IPS DF 6.9 (cell line): ENCODE measurements around the gene RRP9.

Source experiments
- DNase-seq: peaks from one replicate; pipeline ENCODE4 v3.0.0-alpha.2; 2013; ENCODE audit warnings: low read depth, low spot score
- H3K27ac ChIP-seq: one replicate; pipeline ENCODE4 v1.5.1; 2013; ENCODE audit warnings: low read length, control low read depth
- H3K27me3 ChIP-seq: 2 replicates; pipeline ENCODE4 v1.6.1; 2013; ENCODE audit warnings: mild to moderate bottlenecking, low read length; ENCODE audit not compliant: control insufficient read depth, insufficient read depth
- H3K36me3 ChIP-seq: 2 replicates; pipeline ENCODE4 v1.6.1; 2013; ENCODE audit warnings: low read length; ENCODE audit not compliant: control insufficient read depth, insufficient read depth
- H3K4me1 ChIP-seq: 2 replicates; pipeline ENCODE4 v1.6.1; 2013; ENCODE audit warnings: low read length; ENCODE audit not compliant: control insufficient read depth, insufficient read depth
- H3K4me3 ChIP-seq: 2 replicates; pipeline ENCODE4 v1.5.1; 2013; ENCODE audit warnings: mild to moderate bottlenecking, low read length
- H3K9me3 ChIP-seq: 2 replicates; pipeline ENCODE4 v1.6.1; 2013; ENCODE audit warnings: low read length, inconsistent platforms; ENCODE audit not compliant: control insufficient read depth, insufficient read depth
- WGBS: extraction: QIAGEN DNeasy Blood & Tissue Kit; methylation state at CpG from one replicate; pipeline ENCODE4 v1.1.7; 2013; ENCODE audit warnings: mixed read lengths, missing lambda C conversion rate; ENCODE audit not compliant: insufficient read length, insufficient coverage; 5-methylcytosine and 5-hydroxymethylcytosine counted together

Gene RRP9

GRCh38 chr3:51954713-51955112 is 13.0 kb upstream of the RRP9 start:
- Histone ChIP-seq H3K9me3 (no peaks in the 10 kb centered on the region), H3K27ac (no peak overlapping the region), H3K36me3 (no peaks in the 10 kb centered on the region), H3K4me3 (no peak overlapping the region), H3K27me3 (peaks cover 15% of the 10 kb centered on the region), H3K4me1 (peaks cover 5% of the 10 kb centered on the region)
- no CpG with 5 or more reads among the region's 1 CpG for WGBS
- DNase-seq, result no peak

GRCh38 chr3:51954105-51954504 is 12.4 kb upstream of the RRP9 start:
- WGBS, result no CpG with 5 or more reads among the region's 6 CpGs
- Histone ChIP-seq H3K4me1 (peaks cover 5% of the 10 kb centered on the region), H3K27ac (no peak overlapping the region), H3K36me3 (no peaks in the 10 kb centered on the region), H3K4me3 (no peak overlapping the region), H3K27me3 (peaks cover 15% of the 10 kb centered on the region), H3K9me3 (no peaks in the 10 kb centered on the region)
- no peak for DNase-seq

GRCh38 chr3:51953445-51953844 is 11.7 kb upstream of the RRP9 start:
- no CpG with 5 or more reads among the region's 3 CpGs for WGBS
- no peaks in the 10 kb centered on the region for H3K36me3 ChIP-seq
- peaks cover 5% of the 10 kb centered on the region for H3K4me1 ChIP-seq
- DNase-seq, result no peak
- H3K27ac ChIP-seq, result no peak overlapping the region
- peaks cover 15% of the 10 kb centered on the region for H3K27me3 ChIP-seq
- H3K4me3 ChIP-seq, result no peak overlapping the region
- H3K9me3 ChIP-seq, result no peaks in the 10 kb centered on the region

- WGBS, result no CpG with 5 or more reads among the region's 2 CpGs
- peaks cover 2% of the 10 kb centered on the region for H3K4me1 ChIP-seq
- DNase-seq, result no peak
- H3K9me3 ChIP-seq, result no peaks in the 10 kb centered on the region
- no peak overlapping the region for H3K27ac ChIP-seq
- H3K36me3 ChIP-seq, result no peaks in the 10 kb centered on the region
- H3K4me3 ChIP-seq, result no peak overlapping the region
- peaks cover 15% of the 10 kb centered on the region for H3K27me3 ChIP-seq
These were observed 9.2 kb upstream of the RRP9 start for GRCh38 chr3:51950899-51951298.

GRCh38 chr3:51949121-51949520 is 7.4 kb upstream of the RRP9 start:
- Histone ChIP-seq H3K4me3 (no peak overlapping the region), H3K27ac (no peak overlapping the region), H3K4me1 (no peaks in the 10 kb centered on the region), H3K36me3 (no peaks in the 10 kb centered on the region), H3K9me3 (no peaks in the 10 kb centered on the region), H3K27me3 (peaks cover 2% of the 10 kb centered on the region; the same call in 1 of the 2 replicates)
- DNase-seq, result no peak
- no CpG with 5 or more reads among the region's 5 CpGs for WGBS

GRCh38 chr3:51948016-51948580 is 6.4 kb upstream of the RRP9 start:
- no peak for DNase-seq
- WGBS, result no CpG with 5 or more reads among the region's 10 CpGs
- Histone ChIP-seq H3K27ac (no peak overlapping the region), H3K36me3 (no peaks in the 10 kb centered on the region), H3K9me3 (no peaks in the 10 kb centered on the region), H3K4me3 (no peak overlapping the region), H3K27me3 (no peaks in the 10 kb centered on the region; the same call in 1 of the 2 replicates), H3K4me1 (no peaks in the 10 kb centered on the region)

- no peaks in the 10 kb centered on the region for H3K36me3 ChIP-seq
- no peak for DNase-seq
- no peak overlapping the region for H3K27ac ChIP-seq
- no peaks in the 10 kb centered on the region for H3K27me3 ChIP-seq
- H3K4me3 ChIP-seq, result no peak overlapping the region
- no peaks in the 10 kb centered on the region for H3K9me3 ChIP-seq
- H3K4me1 ChIP-seq, result peaks cover 4% of the 10 kb centered on the region
- no CpG with 5 or more reads among the region's 13 CpGs for WGBS
These were observed 5.7 kb upstream of the RRP9 start for GRCh38 chr3:51947215-51947900.

- DNase-seq, result no peak
- H3K4me1 ChIP-seq, result peaks cover 4% of the 10 kb centered on the region
- H3K36me3 ChIP-seq, result no peaks in the 10 kb centered on the region
- no peaks in the 10 kb centered on the region for H3K9me3 ChIP-seq
- no CpG with 5 or more reads among the region's 4 CpGs for WGBS
- H3K27ac ChIP-seq, result no peak overlapping the region
- H3K27me3 ChIP-seq, result no peaks in the 10 kb centered on the region
- H3K4me3 ChIP-seq, result no peak overlapping the region
These were observed 5.1 kb upstream of the RRP9 start for GRCh38 chr3:51946796-51947195.

GRCh38 chr3:51945926-51946705 is 4.4 kb upstream of the RRP9 start:
- peaks cover 4% of the 10 kb centered on the region for H3K4me1 ChIP-seq
- no peaks in the 10 kb centered on the region for H3K27me3 ChIP-seq
- no peak overlapping the region for H3K4me3 ChIP-seq
- WGBS, result no CpG with 5 or more reads among the region's 14 CpGs
- DNase-seq, result no peak
- H3K36me3 ChIP-seq, result no peaks in the 10 kb centered on the region
- no peaks in the 10 kb centered on the region for H3K9me3 ChIP-seq
- H3K27ac ChIP-seq, result no peak overlapping the region

GRCh38 chr3:51945031-51945840 is 3.5 kb upstream of the RRP9 start:
- Histone ChIP-seq H3K4me3 (no peak overlapping the region), H3K27me3 (no peaks in the 10 kb centered on the region), H3K36me3 (no peaks in the 10 kb centered on the region), H3K9me3 (no peaks in the 10 kb centered on the region), H3K27ac (no peak overlapping the region), H3K4me1 (peaks cover 4% of the 10 kb centered on the region)
- WGBS, result no CpG with 5 or more reads among the region's 18 CpGs
- DNase-seq, result no peak
